Liver (tissue), 9 donors: ENCODE results near the gene COLEC12. TPM values are rescaled to one million over a fixed set of nuclear protein-coding genes. Genes with fewer than 3 reads are reported as not detected.

Source experiments
- DNase-seq: peaks from one replicate; pipeline ENCODE4 v3.0.0-alpha.2; 2017; ENCODE audit warnings: low spot score
- H3K27ac ChIP-seq, 2 donors: one replicate each; pipeline ENCODE4 v1.7.0; 2013; ENCODE audit warnings: inconsistent platforms in 2 of 2, low read length in 2 of 2, control low read depth in 1 of 2, low read depth in 1 of 2, mild to moderate bottlenecking in 1 of 2
- H3K27me3 ChIP-seq, 4 donors: one replicate each; pipeline versions ENCODE4 v1.6.1 to v1.7.0; 2013; ENCODE audit warnings: low read length in 3 of 4, inconsistent platforms in 1 of 4, mild to moderate bottlenecking in 1 of 4, moderate library complexity in 1 of 4; ENCODE audit not compliant: control insufficient read depth in 4 of 4, insufficient read depth in 4 of 4
- H3K36me3 ChIP-seq, 4 donors: one replicate each; pipeline versions ENCODE4 v1.6.1 to v1.7.0; 2013; ENCODE audit warnings: low read length in 3 of 4, mild to moderate bottlenecking in 3 of 4, low read depth in 1 of 4, moderate library complexity in 1 of 4; ENCODE audit not compliant: control insufficient read depth in 4 of 4, insufficient read depth in 3 of 4
- H3K4me1 ChIP-seq, 4 donors: one replicate each; pipeline versions ENCODE4 v1.6.1 to v1.7.0; 2013; ENCODE audit warnings: low read length in 3 of 4, mild to moderate bottlenecking in 3 of 4, moderate library complexity in 1 of 4; ENCODE audit not compliant: control insufficient read depth in 4 of 4, insufficient read depth in 4 of 4
- H3K4me3 ChIP-seq, 3 donors: one replicate each; pipeline versions ENCODE4 v1.6.1 to v1.7.0; 2013; ENCODE audit warnings: low read length in 3 of 3, control low read depth in 1 of 3, low read depth in 1 of 3, mild to moderate bottlenecking in 1 of 3
- H3K9ac ChIP-seq, 2 donors: one replicate each; pipeline ENCODE4 v1.7.0; 2013; ENCODE audit warnings: low read length in 2 of 2, mild to moderate bottlenecking in 2 of 2, moderate library complexity in 2 of 2, control low read depth in 1 of 2, low read depth in 1 of 2
- H3K9me3 ChIP-seq, 4 donors: one replicate each; pipeline versions ENCODE4 v1.6.1 to v1.7.0; 2013; ENCODE audit warnings: low read length in 3 of 4; ENCODE audit not compliant: control insufficient read depth in 4 of 4
- CTCF ChIP-seq: fragments of 150-350 bp; IDR thresholded peaks from 2 replicates; pipeline ENCODE4 v1.5.1; 2017; ENCODE audit warnings: improper control_type of control experiment, low read depth, low read length; ENCODE audit not compliant: missing input control
- EGR1 ChIP-seq, 2 donors: IDR thresholded peaks; 2 replicates each; pipeline ENCODE4 v1.6.1; 2016 to 2018; ENCODE audit warnings: antibody characterized with exemption in 2 of 2, low read depth in 2 of 2
- FOXA1 ChIP-seq: IDR thresholded peaks from 2 replicates; pipeline ENCODE4 v1.6.1; 2016; ENCODE audit warnings: antibody characterized with exemption
- FOXA2 ChIP-seq: IDR thresholded peaks from 2 replicates; pipeline ENCODE4 v1.6.1; 2016; ENCODE audit warnings: antibody characterized with exemption
- GABPA ChIP-seq, 2 donors: IDR thresholded peaks in 1 of 2; conservative IDR thresholded peaks in 1 of 2; 2 replicates each; pipeline ENCODE4 v1.6.1; 2016; ENCODE audit warnings: antibody characterized with exemption in 2 of 2, mild to moderate bottlenecking in 1 of 2, moderate library complexity in 1 of 2
- HNF4A ChIP-seq, 2 donors: conservative IDR thresholded peaks; 2 replicates each; pipeline ENCODE4 v1.6.1; 2016; ENCODE audit warnings: antibody characterized with exemption in 2 of 2, mild to moderate bottlenecking in 2 of 2
- HNF4G ChIP-seq: IDR thresholded peaks from 2 replicates; pipeline ENCODE4 v1.6.1; 2016; ENCODE audit warnings: antibody characterized with exemption
- JUND ChIP-seq, 2 donors: IDR thresholded peaks; 2 replicates each; pipeline ENCODE4 v1.6.1; 2016; ENCODE audit warnings: antibody characterized with exemption in 2 of 2
- MAX ChIP-seq: IDR thresholded peaks from 2 replicates; pipeline ENCODE4 v1.6.1; 2016; ENCODE audit warnings: antibody characterized with exemption
- NR2F2 ChIP-seq: IDR thresholded peaks from 2 replicates; pipeline ENCODE4 v1.6.1; 2016; ENCODE audit warnings: antibody characterized with exemption
- RAD21 ChIP-seq, 2 donors: IDR thresholded peaks; 2 replicates each; pipeline ENCODE4 v1.6.1; 2016; ENCODE audit warnings: antibody characterized with exemption in 2 of 2, mild to moderate bottlenecking in 2 of 2
- REST ChIP-seq: IDR thresholded peaks from 2 replicates; pipeline ENCODE4 v1.6.1; 2016; ENCODE audit warnings: antibody characterized with exemption, mild to moderate bottlenecking
- RXRA ChIP-seq, 2 donors: IDR thresholded peaks; 2 replicates each; pipeline ENCODE4 v1.6.1; 2017 to 2018; ENCODE audit warnings: antibody characterized with exemption in 2 of 2, mild to moderate bottlenecking in 1 of 2
- SP1 ChIP-seq: IDR thresholded peaks from 2 replicates; pipeline ENCODE4 v1.6.1; 2018; ENCODE audit warnings: antibody characterized with exemption, mild to moderate bottlenecking
- TAF1 ChIP-seq: conservative IDR thresholded peaks from 2 replicates; pipeline ENCODE4 v1.6.1; 2016; ENCODE audit warnings: antibody characterized with exemption, mild to moderate bottlenecking
- YY1 ChIP-seq: IDR thresholded peaks from 2 replicates; pipeline ENCODE4 v1.6.1; 2016; ENCODE audit warnings: antibody characterized with exemption, mild to moderate bottlenecking
- ZBTB33 ChIP-seq: IDR thresholded peaks from 2 replicates; pipeline ENCODE4 v1.6.1; 2016; ENCODE audit warnings: antibody characterized with exemption
- WGBS: extraction: QIAGEN DNeasy Blood & Tissue Kit; methylation state at CpG from one replicate; pipeline ENCODE4 v1.1.7; 2013; 5-methylcytosine and 5-hydroxymethylcytosine counted together
- polyA plus RNA-seq, 2 donors: library from polyadenylated mRNA; stranded (reverse) in 1 of 2; unstranded in 1 of 2; fragments of 200-250 nt in 1 of 2; fragments of >200 nt in 1 of 2; fragmentation: Nextera tagmentation in 1 of 2; extraction: Ambion mirVana in 1 of 2; gene quantifications; one replicate each; pipeline versions ENCODE4 v1.2.1 to v1.2.3, GENCODE V29; 2013 to 2015
- total RNA-seq, 2 donors: library from RNA; depleted of rRNA; stranded (reverse); fragments of >200 nt; gene quantifications; one replicate each; pipeline ENCODE4 v1.2.3, GENCODE V29; 2014
- TF ChIP-seq, protein P1 (sequence below): IDR thresholded peaks from 2 replicates; pipeline ENCODE4 v1.6.1; 2016; ENCODE audit warnings: antibody characterized with exemption
- donor health status: healthy.
- donor health status: healthy.
- donor health status: healthy.
- donor health status: healthy.
- donor health status: healthy.

COLEC12 gene
- total RNA-seq, result 1 to 10 TPM in 1 of 2 donors, under 1 TPM in 1; 0.33 to 1.6 TPM
- under 1 TPM; 0.03 to 0.22 TPM for polyA plus RNA-seq

GRCh38 chr18:500632-501405, at the start of gene COLEC12:
Gene COLEC12, minus strand, starts transcription at chr18:500701. Its CDS starts 187 bp downstream, at chr18:500514.
- Histone ChIP-seq H3K36me3 (no peaks in the 10 kb centered on the region), H3K9me3 (no peaks in the 10 kb centered on the region), H3K4me1 (peaks cover 4 to 17% (median 11%) of the 10 kb centered on the region in 4 donors), H3K27me3 (peaks cover 0 to 11% (median 2%) of the 10 kb centered on the region in 4 donors), H3K4me3 (peak within 1 kb of the TSS in 1 of 3 donors; percentile 47), H3K27ac (no peak within 1 kb of the TSS), H3K9ac (no peak within 1 kb of the TSS)
- no peak for DNase-seq
- no peak for TF ChIP-seq ZBTB33
- TF ChIP-seq JUND (IDR thresholded peaks at IDR 0.05), result no peak
- TF ChIP-seq REST, result no peak
- no peak for TF ChIP-seq CTCF
- TF ChIP-seq TAF1, result no peak
- TF ChIP-seq HNF4G, result no peak
- TF ChIP-seq SP1, result no peak
- TF ChIP-seq YY1, result no peak
- TF ChIP-seq GABPA (IDR thresholded peaks at IDR 0.05 in 1 of 2, conservative IDR thresholded peaks at IDR 0.05 in 1 of 2), result no peak
- no peak for TF ChIP-seq MAX
- no peak for TF ChIP-seq EGR1 (IDR thresholded peaks at IDR 0.05; ENCODE audit: low read depth in 2 of 2)
- TF ChIP-seq HNF4A (conservative IDR thresholded peaks at IDR 0.05), result no peak
- no peak for TF ChIP-seq RAD21 (IDR thresholded peaks at IDR 0.05)
- no peak for TF ChIP-seq FOXA2
- no peak for TF ChIP-seq RXRA (IDR thresholded peaks at IDR 0.05)
- TF ChIP-seq FOXA1, result no peak
- no peak for TF ChIP-seq NR2F2
- TF ChIP-seq, protein P1, sequence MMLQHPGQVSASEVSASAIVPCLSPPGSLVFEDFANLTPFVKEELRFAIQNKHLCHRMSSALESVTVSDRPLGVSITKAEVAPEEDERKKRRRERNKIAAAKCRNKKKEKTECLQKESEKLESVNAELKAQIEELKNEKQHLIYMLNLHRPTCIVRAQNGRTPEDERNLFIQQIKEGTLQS, result no peak
- 3% methylated on average over 75 of the region's 75 CpGs for WGBS
